GM18861 (cell line): ENCODE data around the gene GALNT14.
"Not testable (repeated sequence)": the region's sequence is repeated elsewhere in the genome, so short reads cannot be mapped to it uniquely, and the experiment has no call there.

ENCODE experiments used
- ATAC-seq: cut with Tn5 transposase; IDR thresholded peaks from one replicate; pipeline ENCODE4 v1.9.1; 2021; ENCODE audit not compliant: unreplicated experiment

The GALNT14 gene, protein sequence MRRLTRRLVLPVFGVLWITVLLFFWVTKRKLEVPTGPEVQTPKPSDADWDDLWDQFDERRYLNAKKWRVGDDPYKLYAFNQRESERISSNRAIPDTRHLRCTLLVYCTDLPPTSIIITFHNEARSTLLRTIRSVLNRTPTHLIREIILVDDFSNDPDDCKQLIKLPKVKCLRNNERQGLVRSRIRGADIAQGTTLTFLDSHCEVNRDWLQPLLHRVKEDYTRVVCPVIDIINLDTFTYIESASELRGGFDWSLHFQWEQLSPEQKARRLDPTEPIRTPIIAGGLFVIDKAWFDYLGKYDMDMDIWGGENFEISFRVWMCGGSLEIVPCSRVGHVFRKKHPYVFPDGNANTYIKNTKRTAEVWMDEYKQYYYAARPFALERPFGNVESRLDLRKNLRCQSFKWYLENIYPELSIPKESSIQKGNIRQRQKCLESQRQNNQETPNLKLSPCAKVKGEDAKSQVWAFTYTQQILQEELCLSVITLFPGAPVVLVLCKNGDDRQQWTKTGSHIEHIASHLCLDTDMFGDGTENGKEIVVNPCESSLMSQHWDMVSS

DNA sequence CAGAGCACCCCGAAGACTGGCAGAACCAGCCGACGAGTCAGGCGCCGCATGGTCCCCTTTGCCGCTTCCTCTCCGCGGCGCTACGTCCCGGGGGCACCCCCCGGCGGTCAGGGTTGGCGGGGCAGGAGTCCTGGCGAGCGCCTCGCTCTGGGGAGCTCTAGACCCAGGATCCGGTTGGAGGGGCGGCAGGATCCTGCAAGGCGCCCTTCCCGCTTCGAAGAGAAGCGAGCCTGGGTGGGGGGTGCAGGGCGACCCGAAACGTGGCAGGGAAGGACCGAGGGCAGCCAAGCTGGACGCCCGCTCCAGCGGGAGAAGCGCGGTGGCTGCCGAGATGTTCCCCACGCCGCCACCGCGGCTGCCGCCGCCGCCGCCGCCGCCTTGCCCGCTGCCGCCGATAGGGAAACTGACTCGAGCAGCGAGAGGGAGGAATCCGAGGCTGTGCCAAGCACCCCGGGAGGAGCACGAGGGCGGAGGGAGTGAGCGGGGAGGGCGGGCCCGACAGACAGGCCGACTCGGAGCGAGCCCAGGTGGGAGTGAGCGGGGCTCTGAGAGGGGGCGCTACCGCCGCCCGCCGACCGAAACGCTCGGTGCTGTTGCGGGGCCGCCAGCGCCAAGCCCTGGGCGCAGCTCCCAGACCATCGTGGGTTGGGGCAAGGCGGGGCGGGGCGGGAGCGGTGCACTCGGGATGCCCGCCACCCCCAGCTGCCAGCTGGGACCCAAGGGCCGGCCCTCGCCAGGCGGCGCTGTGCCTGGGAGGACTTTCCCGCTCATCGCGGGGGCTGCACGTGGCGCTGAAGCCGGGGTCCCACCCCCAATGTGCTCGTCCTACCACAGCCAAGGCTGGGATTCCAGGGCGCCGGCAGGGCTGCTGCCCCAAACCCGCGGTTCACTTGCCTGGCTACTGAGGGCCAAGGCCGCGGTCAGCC, at the start of gene GALNT14:
Gene GALNT14, minus strand, starts transcription at position 404 of the 926 bp plus-strand sequence. Its CDS starts 354 bp downstream, at position 50.
- peak; percentile 43 for ATAC-seq

DNA sequence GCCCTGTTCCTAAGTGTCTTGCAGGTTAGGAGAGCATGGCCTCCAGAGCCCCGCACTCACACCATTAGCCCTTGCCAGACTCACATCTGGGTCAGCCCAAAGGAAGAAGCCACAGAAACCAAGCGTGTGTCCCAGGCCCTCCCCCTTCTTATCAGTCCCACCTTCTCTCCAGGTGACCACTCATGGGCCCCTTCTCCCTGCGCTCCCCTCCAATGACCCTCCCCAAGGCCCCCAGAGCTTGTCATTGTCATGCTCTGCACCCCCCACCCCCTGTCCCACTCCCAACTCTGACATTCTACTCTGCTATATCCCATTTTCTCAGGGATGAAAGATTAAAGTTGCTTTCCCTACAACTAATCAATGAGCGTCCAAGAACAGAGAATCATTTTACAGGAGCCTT, 48.9 kb upstream of the GALNT14 start:
- ATAC-seq = no peak

DNA sequence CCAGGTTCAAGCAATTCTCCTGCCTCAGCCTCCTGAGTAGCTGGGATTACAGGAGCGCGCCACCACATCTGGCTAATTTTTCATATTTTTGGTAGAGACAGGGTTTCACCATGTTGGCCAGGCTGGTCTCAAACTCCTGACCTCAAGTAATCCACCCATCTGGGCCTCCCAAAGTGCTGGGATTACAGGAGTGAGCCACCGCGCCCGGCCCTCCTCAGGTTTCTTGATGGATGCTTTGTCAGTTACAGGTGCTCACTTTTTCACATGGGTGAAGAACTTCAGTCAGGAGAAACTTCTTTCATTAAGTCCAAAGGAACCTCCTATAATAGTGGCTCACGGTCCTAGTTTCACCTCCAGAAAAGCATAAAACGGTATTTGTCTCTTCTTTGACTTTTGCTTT, 45.7 kb upstream of the GALNT14 start:
- ATAC-seq = not testable (repeated sequence)

DNA sequence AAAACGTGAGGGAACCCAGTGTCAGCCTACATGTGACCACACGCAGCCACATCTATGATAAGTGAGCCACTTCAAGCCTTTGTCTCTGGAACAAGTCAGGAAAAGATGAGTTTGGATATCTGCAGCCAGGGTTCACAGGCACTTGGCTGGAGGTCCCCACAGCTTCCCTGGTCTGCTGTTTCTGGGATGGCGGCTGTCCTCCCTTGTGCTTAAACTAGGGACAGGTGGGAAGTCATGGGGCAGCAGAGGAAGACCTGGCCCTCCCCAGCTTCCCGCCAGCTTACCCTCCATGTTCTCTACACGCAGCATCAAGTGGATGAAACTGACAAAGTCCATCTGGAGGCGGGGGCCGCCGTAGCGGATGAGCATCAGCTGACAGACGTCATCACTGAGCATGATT, 38.5 kb upstream of the GALNT14 start:
- no peak for ATAC-seq

DNA sequence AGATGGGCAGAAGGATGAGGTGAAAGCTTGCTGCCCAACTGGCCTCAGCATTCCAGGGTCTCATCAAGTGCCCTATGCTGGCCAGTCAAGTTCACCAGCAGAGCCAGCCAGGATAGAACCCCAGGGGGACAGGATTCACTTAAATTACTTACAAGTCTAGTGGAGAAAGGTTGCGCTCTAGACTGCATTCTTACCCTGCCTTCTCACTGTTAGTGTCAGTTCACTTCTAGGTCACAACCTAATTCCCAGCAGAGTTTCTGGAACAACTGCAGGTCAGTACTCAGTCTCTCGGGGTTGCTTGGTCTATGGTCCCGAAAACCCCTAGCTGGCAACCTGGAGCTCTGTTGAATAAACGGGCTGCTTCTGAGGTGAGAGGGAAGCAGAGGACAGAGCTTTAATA, 32.9 kb upstream of the GALNT14 start:
- no peak for ATAC-seq

DNA sequence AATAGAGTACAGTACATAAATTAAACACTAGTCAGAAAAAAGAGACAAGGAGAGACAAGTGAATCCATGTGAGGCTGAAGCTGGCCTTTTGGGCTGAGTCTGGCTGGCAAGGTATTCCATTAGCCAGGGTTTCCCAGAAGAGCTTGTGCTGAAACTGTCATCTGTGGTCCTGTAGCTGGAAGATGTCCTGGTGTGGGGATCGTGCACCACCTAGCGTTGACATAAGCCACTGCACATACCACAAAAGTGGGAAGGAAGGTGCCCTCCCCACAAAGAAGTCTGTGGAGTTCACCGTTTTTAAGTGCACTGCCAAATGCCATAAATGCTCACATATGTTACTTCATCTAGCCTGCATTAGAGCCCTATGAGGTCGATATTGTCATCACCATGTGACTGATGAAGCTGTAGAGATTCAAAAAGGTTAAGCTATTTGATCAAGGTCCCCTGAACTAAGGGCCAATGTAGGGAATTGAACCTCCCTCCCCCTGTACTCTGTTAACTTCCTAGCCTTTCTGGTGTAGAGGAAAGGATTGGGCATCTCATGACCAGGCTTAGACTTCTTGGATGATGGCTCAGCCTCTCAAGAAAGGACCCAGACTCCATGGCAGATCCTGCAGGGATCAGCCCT, 31.9 kb upstream of the GALNT14 start:
- no peak for ATAC-seq

DNA sequence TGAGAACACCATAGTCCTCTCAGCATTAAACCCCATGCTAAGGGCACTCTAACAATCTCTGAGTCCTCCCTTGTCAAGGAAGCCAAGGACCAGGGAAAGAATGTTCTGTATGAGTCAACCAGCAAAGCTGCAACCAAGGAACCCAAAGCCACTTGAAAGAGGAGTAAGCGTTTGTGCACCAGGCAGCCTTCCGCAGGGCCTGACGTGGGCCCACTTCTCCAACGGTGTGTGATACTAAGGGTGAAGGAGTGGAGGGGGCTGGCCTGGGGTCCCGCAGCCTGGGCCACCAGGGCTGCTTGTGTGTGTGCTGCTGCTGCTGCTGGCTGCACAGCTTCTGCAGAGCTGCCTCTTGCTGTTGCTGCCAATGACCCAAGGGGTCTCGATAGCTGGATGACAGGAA, 30.1 kb upstream of the GALNT14 start:
- ATAC-seq = no peak

DNA sequence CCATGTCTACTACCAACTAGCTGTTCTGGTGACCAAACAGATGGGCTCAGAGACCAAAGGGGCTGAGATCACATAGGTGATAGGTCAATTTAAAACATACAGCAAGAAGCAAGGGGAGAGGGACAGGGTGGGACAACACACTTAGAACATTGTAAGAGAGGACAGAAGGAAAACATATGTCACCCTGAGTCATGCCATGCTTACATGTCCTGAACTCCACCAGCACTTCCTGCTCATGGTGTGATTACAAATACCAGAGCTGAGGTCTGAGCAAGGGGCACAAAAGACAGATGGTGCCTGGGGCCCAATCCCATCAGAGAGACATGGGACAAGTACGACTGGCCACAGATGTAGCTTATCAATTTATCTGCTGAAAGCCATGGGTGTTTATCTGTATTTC, 28.7 kb upstream of the GALNT14 start:
- ATAC-seq = no peak

DNA sequence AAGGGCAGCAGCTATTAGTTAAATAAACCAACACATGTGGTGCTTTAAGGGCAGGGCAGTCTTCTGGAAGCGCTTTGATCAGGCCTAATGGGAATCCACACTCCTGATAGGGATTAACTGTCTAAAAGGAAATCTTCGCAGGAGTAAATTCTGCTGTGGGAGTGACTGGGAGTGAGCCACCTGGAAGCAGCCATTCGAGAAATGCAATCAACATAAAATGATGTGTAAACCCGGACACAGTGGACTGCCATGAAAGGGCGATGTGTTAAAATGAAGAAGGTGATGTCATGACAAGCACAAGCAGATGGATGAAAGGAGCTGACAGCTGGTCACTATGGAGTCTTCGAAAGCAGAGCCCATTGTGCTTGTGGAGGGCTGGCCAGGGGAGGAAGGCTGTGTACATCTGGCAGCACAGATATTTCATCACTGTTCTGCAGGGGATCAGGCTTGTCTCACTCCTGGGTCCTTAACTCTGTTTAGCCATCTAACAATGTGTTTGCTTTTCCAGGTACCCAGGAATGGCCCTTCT, 24.8 kb upstream of the GALNT14 start:
- ATAC-seq = no peak

DNA sequence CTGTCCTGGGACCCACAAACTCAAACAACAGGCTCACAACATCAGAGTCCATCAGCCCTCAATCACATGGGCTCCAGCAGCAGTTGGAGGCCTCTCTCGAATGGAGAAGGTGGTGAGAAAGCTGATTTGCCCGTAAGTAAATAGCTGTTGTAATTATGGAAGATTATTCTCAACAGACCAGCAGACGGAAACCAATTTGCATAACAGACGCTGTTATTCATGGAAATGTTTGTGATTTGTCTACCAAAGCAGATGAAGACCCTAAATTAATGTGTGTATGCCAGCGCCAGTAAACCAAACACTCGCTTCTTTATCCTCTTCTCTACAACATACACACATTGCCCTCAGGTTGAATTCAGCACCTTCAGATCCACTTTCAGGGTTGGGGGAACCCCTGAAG, 23.4 kb upstream of the GALNT14 start:
- ATAC-seq = no peak

DNA sequence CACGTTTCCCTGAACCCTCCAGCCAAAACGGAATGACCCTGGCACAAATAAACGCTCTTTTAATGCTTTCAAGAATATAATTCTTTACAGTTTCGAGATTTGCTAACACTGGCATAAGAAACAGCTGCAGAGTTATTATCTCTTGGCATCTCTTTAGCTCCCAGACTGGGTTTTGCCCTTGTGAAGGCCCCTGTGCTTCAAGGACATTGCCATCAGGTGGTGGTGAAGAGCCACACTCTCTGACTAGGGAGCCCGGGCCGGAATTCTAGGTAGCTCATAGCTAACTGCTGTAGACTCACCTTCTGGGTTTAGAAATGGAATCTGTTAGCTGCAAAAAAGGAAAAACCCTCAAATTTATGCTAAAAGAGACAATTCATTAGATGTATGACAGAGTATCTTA, 13.3 kb upstream of the GALNT14 start:
- no peak for ATAC-seq

DNA sequence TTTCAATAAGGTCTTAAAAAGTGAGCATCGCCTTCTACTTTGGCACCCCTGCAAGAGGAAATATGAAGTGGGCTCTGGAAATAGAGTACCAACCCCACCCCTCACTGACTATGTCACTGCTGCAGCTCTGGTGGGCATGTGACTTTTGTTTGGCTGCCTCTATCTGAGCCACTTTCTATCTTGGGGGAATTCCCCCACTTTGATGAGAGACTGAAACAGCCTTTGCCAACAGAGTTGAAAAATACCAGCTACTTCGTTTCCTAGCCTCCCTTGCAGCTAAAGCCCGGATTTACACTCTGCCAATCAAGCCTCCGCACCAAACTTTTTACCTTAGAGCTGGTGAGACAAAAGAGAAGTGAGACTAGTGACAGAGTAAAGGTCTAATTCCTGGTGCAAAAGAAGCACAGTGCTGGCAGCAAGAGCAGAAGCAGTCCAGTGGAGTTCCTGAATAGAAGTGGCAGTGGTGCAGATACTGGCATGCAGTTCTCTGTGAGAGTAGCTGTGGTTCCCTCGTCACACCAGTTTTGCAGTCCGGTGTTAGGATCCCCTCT, 12.0 kb upstream of the GALNT14 start:
- ATAC-seq = no peak

DNA sequence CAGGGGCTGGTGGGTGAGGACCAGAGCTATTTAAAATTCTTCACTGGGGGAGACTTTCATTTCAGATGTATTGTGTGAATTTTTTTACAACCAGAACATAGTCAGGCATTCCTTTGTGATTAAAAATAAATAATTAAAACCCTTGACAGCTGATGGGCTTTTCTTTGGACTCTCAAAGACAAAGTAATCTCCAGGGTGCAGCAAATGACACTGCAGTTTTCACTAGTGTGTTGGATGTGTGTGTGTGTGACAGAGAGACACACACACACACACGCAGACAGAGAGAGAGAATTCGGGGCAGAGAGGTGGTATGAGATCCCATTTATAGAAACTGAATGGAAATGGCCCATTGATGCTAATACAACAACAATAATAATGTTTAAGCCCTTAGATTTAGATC, 10.3 kb upstream of the GALNT14 start:
- ATAC-seq = no peak

DNA sequence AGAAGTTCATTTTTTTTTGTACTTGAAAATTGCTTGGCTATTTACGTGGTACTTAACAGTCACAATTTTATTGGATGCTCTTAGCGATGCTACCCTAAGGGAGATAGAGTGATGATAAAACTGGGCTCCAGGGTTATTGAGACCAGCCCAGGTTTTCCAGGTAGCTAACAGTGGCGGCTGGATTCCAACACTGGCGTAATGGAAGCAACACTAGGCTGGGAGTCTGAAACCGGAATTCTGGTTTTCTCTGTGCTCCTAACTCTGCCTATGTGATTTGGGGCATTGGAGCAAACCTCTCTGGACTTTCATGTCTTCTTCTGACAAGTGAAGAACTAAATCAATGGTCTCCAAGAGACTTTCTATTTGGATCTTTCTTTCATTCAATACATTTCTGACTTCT, 9.4 kb upstream of the GALNT14 start:
- no peak for ATAC-seq

DNA sequence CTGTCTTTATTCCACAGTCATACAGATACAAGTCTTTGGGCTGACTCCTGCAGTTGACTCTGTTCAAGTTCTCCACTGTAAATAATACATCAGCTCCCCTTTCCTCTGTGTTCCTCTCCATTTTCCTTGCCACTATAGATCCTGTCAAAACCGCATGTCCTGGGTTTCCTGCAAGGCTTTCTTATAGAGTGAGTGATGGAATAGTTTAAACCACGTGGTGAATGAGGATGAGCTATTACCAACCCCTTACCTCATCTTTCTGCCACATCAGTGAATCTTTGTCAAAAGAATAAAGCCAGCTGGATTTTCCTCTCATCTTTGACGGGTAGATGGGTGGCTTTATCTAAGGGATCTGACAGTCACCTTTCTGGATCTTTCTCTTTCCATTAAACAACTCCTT, 3.9 kb upstream of the GALNT14 start:
- no peak for ATAC-seq

DNA sequence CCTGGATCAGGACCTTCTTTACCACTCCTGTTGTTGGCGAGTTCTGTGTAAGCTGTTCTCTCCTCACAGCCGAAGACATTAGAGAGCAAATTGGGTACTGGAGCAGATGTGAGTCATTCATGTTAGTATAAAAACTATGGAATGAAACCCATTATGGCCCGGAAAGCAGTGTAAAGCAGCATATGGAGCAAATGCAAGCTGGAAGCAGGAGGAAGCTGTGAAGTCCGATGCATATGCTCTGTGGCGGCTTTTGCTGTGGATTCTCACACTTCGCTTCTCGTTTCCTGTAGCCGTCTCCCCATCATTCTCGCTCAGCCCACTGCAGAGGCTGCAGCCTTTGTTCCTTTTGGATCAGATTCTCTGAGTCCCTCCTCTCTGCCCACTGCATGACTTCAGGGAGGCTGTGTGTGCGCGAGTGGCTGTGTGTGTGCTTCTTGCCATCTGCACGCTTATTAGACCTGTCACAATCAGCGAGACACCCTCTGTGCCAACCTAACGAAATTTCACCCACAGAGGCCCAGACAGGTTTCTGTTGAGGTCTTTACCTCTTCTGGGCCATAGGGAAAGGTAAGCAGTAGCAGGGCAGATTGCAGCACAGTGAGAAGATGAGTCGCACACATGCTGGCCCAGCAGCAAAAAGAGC, 3.3 kb upstream of the GALNT14 start:
- no peak for ATAC-seq

DNA sequence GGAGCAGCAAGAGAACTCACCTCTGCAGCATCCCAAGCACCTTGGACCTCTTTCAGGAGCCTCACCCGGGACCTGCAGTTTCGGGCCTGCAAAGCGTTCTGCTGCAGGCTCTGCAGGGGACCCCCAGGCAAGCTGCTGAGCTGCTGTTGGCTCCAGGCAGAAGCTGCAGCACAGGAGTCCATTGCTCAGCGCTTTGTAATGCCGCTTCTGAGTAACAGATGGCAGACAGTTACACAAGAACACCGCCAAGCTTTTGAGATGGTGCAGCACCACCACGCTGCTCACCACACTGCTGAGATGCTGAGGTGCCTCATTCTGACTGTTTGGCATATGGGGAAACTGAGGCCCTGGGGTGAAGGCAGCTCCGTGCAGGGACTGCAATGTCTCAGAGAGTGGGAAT, 1.9 kb upstream of the GALNT14 start:
- no peak for ATAC-seq

DNA sequence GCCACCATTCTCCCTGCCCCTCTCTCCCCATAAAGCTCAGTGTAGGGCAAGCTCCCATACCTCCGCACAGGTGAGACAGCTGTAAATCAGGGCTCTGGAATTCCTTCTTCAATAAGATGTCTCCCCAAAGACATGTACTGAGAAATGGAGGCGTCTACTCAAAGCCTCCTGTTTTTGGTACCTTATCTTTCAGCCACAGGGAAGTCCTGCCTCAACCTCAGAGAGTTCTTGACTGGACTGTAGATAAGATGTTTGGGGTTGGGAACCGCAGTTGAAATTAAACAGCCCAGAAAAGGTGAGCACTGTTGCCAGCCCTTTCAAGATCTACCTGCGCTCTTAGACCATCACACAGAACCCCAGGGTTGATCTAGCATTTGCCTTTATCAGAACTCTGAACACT, 1.4 kb upstream of the GALNT14 start:
- no peak for ATAC-seq

DNA sequence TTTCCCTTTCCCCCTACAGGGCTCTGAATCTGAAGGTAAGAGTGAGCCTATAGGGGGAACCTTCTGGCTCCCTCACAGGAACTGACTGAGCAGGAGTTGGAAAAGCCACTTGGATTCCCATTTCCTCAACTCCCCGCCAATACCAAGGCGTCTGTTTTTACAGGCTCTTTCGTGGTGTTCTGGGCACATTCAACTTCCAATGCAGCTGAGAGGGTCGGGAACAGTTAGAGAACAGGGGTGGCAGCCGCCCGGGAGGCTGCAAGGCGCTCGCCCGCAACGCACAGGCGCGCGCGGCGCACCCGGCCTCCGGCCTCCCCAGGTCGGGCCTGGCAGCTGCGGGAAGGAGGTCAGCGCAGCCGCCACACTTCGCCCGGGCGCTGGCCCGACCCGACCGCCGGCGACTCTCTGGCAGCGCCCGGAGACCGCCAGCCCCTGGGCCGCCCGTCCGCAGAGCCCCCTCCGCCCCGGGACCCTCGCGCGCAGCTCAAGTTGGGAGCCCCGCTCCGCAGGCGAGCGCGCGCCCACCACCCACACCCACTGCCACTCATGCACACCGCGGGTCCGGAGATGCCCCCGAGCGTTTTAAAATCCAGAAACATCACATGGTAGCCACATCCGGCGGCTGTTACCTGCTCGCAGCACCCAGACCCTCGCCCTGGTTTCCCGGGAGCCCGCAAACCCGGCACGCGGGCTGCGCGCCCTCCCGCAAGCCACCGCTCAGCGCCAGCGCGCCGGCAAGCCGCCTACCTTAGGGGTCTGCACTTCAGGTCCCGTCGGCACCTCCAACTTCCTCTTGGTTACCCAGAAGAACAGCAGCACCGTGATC, 816 bp downstream of the GALNT14 start:
- ATAC-seq = no peak
